Fibroblast of skin of left quadriceps (primary cell): ENCODE data around the gene GALP.
"Not testable (repeated sequence)": the region's sequence is repeated elsewhere in the genome, so short reads cannot be mapped to it uniquely, and the experiment has no call there.

ENCODE experiments used
- DNase-seq, 2 experiments: peaks; one replicate each; pipeline ENCODE4 v3.0.0-alpha.2; 2013; ENCODE audit warnings: low read depth in 2 of 2

The GALP gene

GRCh38 chr19:56191115-56191514, 15.3 kb downstream of the GALP start:
- DNase-seq: no peak

GRCh38 chr19:56191711-56192110, 15.9 kb downstream of the GALP start:
- DNase-seq: no peak

GRCh38 chr19:56193981-56194640, 18.3 kb downstream of the GALP start:
- no peak for DNase-seq

- not testable (repeated sequence) for DNase-seq
These were observed 21.8 kb downstream of the GALP start, which contains the start of gene ZSCAN5B for GRCh38 chr19:56197646-56198045. ZSCAN5B (minus strand) TSS chr19:56197783; CDS start chr19:56193052, 4,731 bp downstream.

- no peak for DNase-seq
These were observed 23.9 kb downstream of the GALP start for GRCh38 chr19:56199687-56200086.

GRCh38 chr19:56201973-56202372, 26.2 kb downstream of the GALP start, which contains the start of gene ZSCAN5C:
ZSCAN5C (plus strand) TSS chr19:56202273; CDS start chr19:56205914, 3,641 bp downstream.
- no peak for DNase-seq

GRCh38 chr19:56207581-56207980, 31.8 kb downstream of the GALP start:
- DNase-seq: not testable (repeated sequence)

GRCh38 chr19:56209091-56209490, 33.3 kb downstream of the GALP start:
- no peak for DNase-seq

- DNase-seq: not testable (repeated sequence)
These were observed 34.2 kb downstream of the GALP start for GRCh38 chr19:56210036-56210435.

- no peak for DNase-seq
These were observed 35.9 kb downstream of the GALP start for GRCh38 chr19:56211718-56212117.

- no peak for DNase-seq
These were observed 41.5 kb downstream of the GALP start for GRCh38 chr19:56217039-56217949.

- DNase-seq: no peak
These were observed 43.2 kb downstream of the GALP start for GRCh38 chr19:56218961-56219360.

GRCh38 chr19:56221442-56221841, 45.6 kb downstream of the GALP start:
- DNase-seq: not testable (repeated sequence)

GRCh38 chr19:56221851-56222250, 46.0 kb downstream of the GALP start:
- no peak for DNase-seq

GRCh38 chr19:56222901-56223300, 47.1 kb downstream of the GALP start:
- no peak for DNase-seq

- no peak for DNase-seq
These were observed 47.7 kb downstream of the GALP start for GRCh38 chr19:56223481-56223880.
